ENCODE results near the gene MED25.
A peak's percentile ranks its signal among the peaks of the same experiment; 100 is the strongest.

Gene MED25

GRCh38 chr19:49869009-49869483, 51.0 kb downstream of the MED25 start:
- in situ Hi-C loops (cut with HindIII; ENCODE audit: low pct_ligation_motif_present, low sequenced_read_pairs), result no loop called here
- H3K27me3 ChIP-seq (replicated peaks), result no peaks in the 10 kb centered on the region
- H3K27ac ChIP-seq, result no peak overlapping the region
- H3K4me3 ChIP-seq (ENCODE audit: low read depth, low read length), result peak overlapping the region; percentile 42
- peaks cover 13% of the 10 kb centered on the region for H3K36me3 ChIP-seq (replicated peaks)
- no peak for TF ChIP-seq CTCF (IDR thresholded peaks at IDR 0.05; ENCODE audit: low read depth, low read length, missing control alignments)
- no peak for DNase-seq

GRCh38 chr19:49869484-49870308, 51.6 kb downstream of the MED25 start:
- in situ Hi-C loops (cut with HindIII; ENCODE audit: low pct_ligation_motif_present, low sequenced_read_pairs), result no loop called here
- TF ChIP-seq CTCF (IDR thresholded peaks at IDR 0.05; ENCODE audit: low read depth, low read length, missing control alignments), result no peak
- DNase-seq, result peak; percentile 100
- Histone ChIP-seq H3K36me3 (replicated peaks) (peaks cover 7% of the 10 kb centered on the region), H3K27ac (peak overlapping the region; percentile 27), H3K27me3 (replicated peaks) (no peaks in the 10 kb centered on the region), H3K4me3 (ENCODE audit: low read depth, low read length) (peak overlapping the region; percentile 55)

- Histone ChIP-seq H3K27ac (peak overlapping the region; percentile 27), H3K4me3 (ENCODE audit: low read depth, low read length) (peak overlapping the region; percentile 55), H3K36me3 (replicated peaks) (peaks cover 3% of the 10 kb centered on the region), H3K27me3 (replicated peaks) (no peaks in the 10 kb centered on the region)
- in situ Hi-C loops (cut with HindIII; ENCODE audit: low pct_ligation_motif_present, low sequenced_read_pairs), result no loop called here
- TF ChIP-seq CTCF (IDR thresholded peaks at IDR 0.05; ENCODE audit: low read depth, low read length, missing control alignments), result no peak
- DNase-seq, result no peak
Measured at GRCh38 chr19:49870309-49870901, 52.3 kb downstream of the MED25 start.

- H3K27ac ChIP-seq, result no peak overlapping the region
- in situ Hi-C loops (cut with HindIII; ENCODE audit: low pct_ligation_motif_present, low sequenced_read_pairs), result no loop called here
- TF ChIP-seq CTCF (IDR thresholded peaks at IDR 0.05; ENCODE audit: low read depth, low read length, missing control alignments), result no peak
Measured at GRCh38 chr19:49871349-49871985, 53.4 kb downstream of the MED25 start.

DNA sequence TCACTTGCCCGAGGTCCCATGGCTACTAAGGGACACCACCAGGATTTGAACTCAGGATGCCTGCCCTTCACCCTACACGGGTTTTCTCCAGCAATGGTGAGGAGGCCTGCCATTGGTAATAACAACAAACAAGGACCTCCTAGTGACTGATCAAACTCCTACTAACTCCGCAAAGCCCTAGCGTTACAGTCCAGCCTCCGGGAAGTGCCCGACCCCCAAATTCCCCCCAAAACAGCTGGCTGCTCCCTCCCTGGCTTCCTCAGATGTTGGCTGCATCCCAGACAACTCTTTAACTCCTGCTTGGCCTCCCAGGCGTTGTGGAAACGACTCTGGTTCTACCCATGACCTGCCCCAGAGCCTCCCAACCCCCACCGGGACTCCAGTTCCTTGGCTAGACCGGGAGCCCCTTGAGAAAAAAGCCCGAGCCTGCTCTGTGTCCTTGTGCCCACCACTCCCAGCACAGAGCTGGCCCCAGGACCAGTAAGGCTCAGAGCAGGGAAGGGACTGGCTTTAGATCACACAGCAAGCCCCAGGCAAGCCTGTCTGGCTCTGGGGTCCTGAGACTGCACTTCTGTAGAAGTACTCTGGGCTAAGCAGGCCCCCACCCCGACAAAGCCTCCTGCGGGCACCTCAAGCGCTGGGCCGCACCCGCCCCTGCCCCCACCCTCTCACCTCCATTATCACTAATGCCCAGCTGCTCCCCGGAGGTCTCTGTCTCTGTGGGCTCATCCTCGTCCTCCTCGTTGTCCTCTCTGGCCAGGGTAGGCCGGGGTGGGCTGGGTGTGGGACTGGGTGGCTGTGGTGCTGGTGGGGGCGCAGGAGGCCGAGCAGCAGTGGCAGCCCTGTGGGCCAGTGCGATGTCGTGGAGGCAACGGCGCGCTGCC, 54.4 kb downstream of the MED25 start:
- H3K27me3 ChIP-seq (replicated peaks), result no peaks in the 10 kb centered on the region
- H3K36me3 ChIP-seq (replicated peaks), result peaks cover 4% of the 10 kb centered on the region
- no peak overlapping the region for H3K4me3 ChIP-seq (ENCODE audit: low read depth, low read length)
- H3K27ac ChIP-seq, result no peak overlapping the region
- in situ Hi-C loops (cut with HindIII; ENCODE audit: low pct_ligation_motif_present, low sequenced_read_pairs), result no loop called here
- no peak for TF ChIP-seq CTCF (IDR thresholded peaks at IDR 0.05; ENCODE audit: low read depth, low read length, missing control alignments)
- DNase-seq, result no peak

More at GRCh38 chr19:49871349-49871985, 53.4 kb downstream of the MED25 start:
- Histone ChIP-seq H3K4me3 (ENCODE audit: low read depth, low read length) (no peak overlapping the region), H3K27me3 (replicated peaks) (no peaks in the 10 kb centered on the region), H3K36me3 (replicated peaks) (peaks cover 4% of the 10 kb centered on the region)
- DNase-seq, result no peak

Measured in brain microvascular endothelial cell (primary cell).